ENCODE results near the gene MACROH2A2. TPM values are rescaled to one million over a fixed set of nuclear protein-coding genes. Genes with fewer than 3 reads are reported as not detected.

MACROH2A2 gene
- total and polyA plus RNA-seq, 2 of the 8 experiments (the other 6 are each of a cell fraction or from before 2014, with no cell fraction given) = 7.9 to 9.3 TPM

- Histone ChIP-seq H2BK15ac (ENCODE audit: low read length) (no peak overlapping the region), H3K23ac (ENCODE audit: insufficient read length) (no peak overlapping the region), H2BK120ac (replicated peaks; ENCODE audit: low read depth, low read length) (no peak overlapping the region), H4K91ac (replicated peaks; ENCODE audit: insufficient read length, low read length) (no peak overlapping the region), H2BK5ac (ENCODE audit: low read depth, low read length) (no peak overlapping the region), H3K79me1 (ENCODE audit: low read depth, low read length) (no peaks in the 10 kb centered on the region), H2BK12ac (ENCODE audit: low read depth, low read length) (no peak overlapping the region), H3K27ac (ENCODE audit: low read depth, low read length) (no peak overlapping the region), H4K8ac (ENCODE audit: extremely low read depth, insufficient read depth, low read length) (no peak overlapping the region), H3K36me3 (ENCODE audit: control insufficient read depth in 2 of 4, insufficient read depth in 4 of 4, low read length in 3 of 4) (no peaks in the 10 kb centered on the region), H3K4ac (replicated peaks; ENCODE audit: insufficient read length, low read depth, low read length) (no peak overlapping the region), H3K9ac (replicated peaks in 1 of 4; ENCODE audit: extremely low read depth in 1 of 4, low read depth in 3 of 4, low read length in 3 of 4) (no peak overlapping the region), H3K23me2 (ENCODE audit: low read depth, low read length) (no peaks in the 10 kb centered on the region), H4K5ac (ENCODE audit: insufficient read length, low read depth, low read length) (no peak overlapping the region), H3K4me1 (replicated peaks in 1 of 4; ENCODE audit: control insufficient read depth in 3 of 4, insufficient read depth in 4 of 4, low read length in 3 of 4) (no peaks in the 10 kb centered on the region; a peak in 1 of 7 replicates), H3K56ac (replicated peaks; ENCODE audit: insufficient read length, low read depth, low read length) (no peak overlapping the region), H2BK20ac (ENCODE audit: low read length) (no peak overlapping the region), H2AFZ (ENCODE audit: low read length) (no peak overlapping the region), H4K20me1 (replicated peaks in 1 of 2; ENCODE audit: control insufficient read depth in 1 of 2, insufficient read depth in 2 of 2, low read length in 2 of 2) (peaks cover 2% of the 10 kb centered on the region in 2 experiments), H3K79me2 (ENCODE audit: control insufficient read depth in 1 of 2, insufficient read depth in 2 of 2, low read length in 2 of 2) (no peaks in the 10 kb centered on the region), H3K9me3 (ENCODE audit: insufficient read depth in 2 of 2, low read depth in 1 of 2, low read length in 1 of 2) (no peaks in the 10 kb centered on the region), H2AK5ac (ENCODE audit: low read depth, low read length) (no peak overlapping the region), H3K14ac (ENCODE audit: insufficient read length) (no peak overlapping the region), H3K18ac (ENCODE audit: extremely low read depth, low read length) (no peak overlapping the region), H3K4me3 (ENCODE audit: extremely low read depth in 1 of 4, insufficient read depth in 2 of 4, low read depth in 3 of 4, low read length in 4 of 4) (no peak overlapping the region), H3K27me3 (replicated peaks in 1 of 4; ENCODE audit: control insufficient read depth in 3 of 4, extremely low read depth in 1 of 4, insufficient read depth in 3 of 4, low read length in 3 of 4) (no peaks in the 10 kb centered on the region), H3K4me2 (ENCODE audit: insufficient read depth in 1 of 2, low read depth in 2 of 2, low read length in 2 of 2) (no peak overlapping the region)
- no peak for DNase-seq (ENCODE audit: low read depth in 1 of 2, low spot score in 2 of 2)
- TF ChIP-seq HDAC6 (IDR thresholded peaks at IDR 0.05; ENCODE audit: low read depth, low read length) (no peak), SP2 (IDR thresholded peaks at IDR 0.05; ENCODE audit: low read length) (no peak), TAF1 (IDR thresholded peaks at IDR 0.05; ENCODE audit: low read depth, low read length) (no peak), SIRT6 (IDR thresholded peaks at IDR 0.05; ENCODE audit: low read length) (no peak), CBX8 (IDR thresholded peaks at IDR 0.05; ENCODE audit: borderline replicate concordance, low read depth, low read length) (no peak), MAFK (IDR thresholded peaks at IDR 0.05; ENCODE audit: low read depth, low read length) (no peak), ZNF274 (IDR thresholded peaks at IDR 0.05; ENCODE audit: borderline replicate concordance, extremely low read depth, low read length) (no peak), RBBP5 (IDR thresholded peaks at IDR 0.05; ENCODE audit: borderline replicate concordance, low read depth, low read length) (no peak)
- FAIRE-seq = no peak
- ChIA-PET CTCF (ENCODE audit: partially characterized antibody) (interaction anchor here (9.6 kb wide), 1 partner anchor 19 kb away, joined by 90 read pairs; no protein-coding TSS in a partner anchor), POLR2A (ENCODE audit: partially characterized antibody) (no interaction called here)
- 90% methylated on average over 3 of the region's 3 CpGs; no CpG with 5 or more reads in 1 of the 2 experiments for WGBS, 2 experiments (ENCODE audit: extremely low coverage in 1 of 2, insufficient coverage in 1 of 2, insufficient read length in 1 of 2, insufficient replicate concordance in 2 of 2, low coverage in 1 of 2, low lambda C conversion rate in 2 of 2, missing lambda C conversion rate in 1 of 2)
Observed at GRCh38 chr10:70088308-70088698, 35.7 kb downstream of the MACROH2A2 start.
